Peyer's patch (tissue), 4 donors: ENCODE measurements around the gene DAAM1.

Experiments
- POLR2A ChIP-seq, 2 donors: fragments of 450-650 bp; IDR thresholded peaks; one replicate each; pipeline ENCODE4 v1.5.1; 2017; ENCODE audit warnings: antibody characterized with exemption in 2 of 2, mild to moderate bottlenecking in 2 of 2, moderate library complexity in 2 of 2
- TF ChIP-seq, protein P1 (sequence below), 6 experiments: fragments of 450-650 bp in 4 of 6; fragments of 200-600 bp in 2 of 6; sonication (generic) in 1 of 6; IDR thresholded peaks; one replicate each; pipeline ENCODE4 v1.5.1; 2017 to 2019; ENCODE audit warnings: antibody characterized with exemption in 6 of 6, mild to moderate bottlenecking in 3 of 6, moderate library complexity in 1 of 6

GRCh38 chr14:59208954-59209353, 20.5 kb downstream of the DAAM1 start:
- TF ChIP-seq, protein P1, sequence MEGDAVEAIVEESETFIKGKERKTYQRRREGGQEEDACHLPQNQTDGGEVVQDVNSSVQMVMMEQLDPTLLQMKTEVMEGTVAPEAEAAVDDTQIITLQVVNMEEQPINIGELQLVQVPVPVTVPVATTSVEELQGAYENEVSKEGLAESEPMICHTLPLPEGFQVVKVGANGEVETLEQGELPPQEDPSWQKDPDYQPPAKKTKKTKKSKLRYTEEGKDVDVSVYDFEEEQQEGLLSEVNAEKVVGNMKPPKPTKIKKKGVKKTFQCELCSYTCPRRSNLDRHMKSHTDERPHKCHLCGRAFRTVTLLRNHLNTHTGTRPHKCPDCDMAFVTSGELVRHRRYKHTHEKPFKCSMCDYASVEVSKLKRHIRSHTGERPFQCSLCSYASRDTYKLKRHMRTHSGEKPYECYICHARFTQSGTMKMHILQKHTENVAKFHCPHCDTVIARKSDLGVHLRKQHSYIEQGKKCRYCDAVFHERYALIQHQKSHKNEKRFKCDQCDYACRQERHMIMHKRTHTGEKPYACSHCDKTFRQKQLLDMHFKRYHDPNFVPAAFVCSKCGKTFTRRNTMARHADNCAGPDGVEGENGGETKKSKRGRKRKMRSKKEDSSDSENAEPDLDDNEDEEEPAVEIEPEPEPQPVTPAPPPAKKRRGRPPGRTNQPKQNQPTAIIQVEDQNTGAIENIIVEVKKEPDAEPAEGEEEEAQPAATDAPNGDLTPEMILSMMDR (IDR thresholded peaks at IDR 0.05) = no peak
- TF ChIP-seq POLR2A (IDR thresholded peaks at IDR 0.05) = no peak
